Embryonic facial prominence (tissue), 1 donor: Measurements from ENCODE around the gene CCL27.

Experiments
- DNase-seq: peaks from one replicate; pipeline ENCODE4 v3.0.0-alpha.2; 2016; ENCODE audit errors: extremely low spot score

CCL27 gene

GRCh38 chr9:34684816-34685215 lies 22.4 kb upstream of the CCL27 start:
- no peak for DNase-seq

DNA sequence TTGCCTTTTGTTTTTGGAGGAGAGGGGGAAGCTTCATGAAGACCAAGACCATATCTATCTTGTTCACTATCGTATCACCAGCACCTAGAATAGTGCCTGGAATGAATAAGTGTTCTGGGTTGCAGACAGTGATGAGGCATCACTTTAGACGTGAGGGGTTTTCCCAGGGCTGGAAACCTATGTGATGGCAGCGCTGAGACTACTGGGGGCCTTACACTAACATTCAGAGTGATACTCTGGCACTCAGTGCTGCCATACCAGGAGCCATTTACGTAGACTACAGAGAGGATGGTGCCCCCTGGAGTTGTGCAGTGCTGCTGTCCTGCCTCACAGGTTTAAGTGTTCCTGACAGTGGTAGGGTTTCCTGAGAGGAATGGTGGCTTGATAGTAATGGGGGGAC lies 21.7 kb upstream of the CCL27 start:
- DNase-seq: no peak

DNA sequence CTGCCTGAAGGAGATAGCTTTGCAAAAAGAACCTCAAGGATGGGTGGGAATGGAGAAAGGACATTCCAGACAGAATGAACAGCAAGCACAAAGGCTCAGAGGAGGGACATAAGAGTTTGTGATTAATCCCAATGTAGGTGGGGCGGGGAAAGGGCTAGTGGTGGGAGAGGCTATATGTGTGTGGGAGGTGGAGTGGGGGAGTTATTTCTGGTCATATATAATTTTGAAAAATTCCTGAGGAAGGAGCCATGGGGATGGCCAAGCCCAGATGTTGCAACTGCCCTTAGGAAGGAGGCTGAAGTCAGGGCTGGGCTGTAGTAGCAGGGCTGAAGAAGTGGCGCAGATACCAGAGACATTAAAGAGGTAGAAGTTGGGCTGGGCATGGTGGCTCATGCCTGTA lies 13.4 kb upstream of the CCL27 start:
- no peak for DNase-seq

GRCh38 chr9:34675048-34675714 lies 12.7 kb upstream of the CCL27 start:
- no peak for DNase-seq

GRCh38 chr9:34674440-34674839 lies 12.0 kb upstream of the CCL27 start:
- no peak for DNase-seq

- DNase-seq: no peak
Observed at GRCh38 chr9:34671307-34671706, 8.8 kb upstream of the CCL27 start.

DNA sequence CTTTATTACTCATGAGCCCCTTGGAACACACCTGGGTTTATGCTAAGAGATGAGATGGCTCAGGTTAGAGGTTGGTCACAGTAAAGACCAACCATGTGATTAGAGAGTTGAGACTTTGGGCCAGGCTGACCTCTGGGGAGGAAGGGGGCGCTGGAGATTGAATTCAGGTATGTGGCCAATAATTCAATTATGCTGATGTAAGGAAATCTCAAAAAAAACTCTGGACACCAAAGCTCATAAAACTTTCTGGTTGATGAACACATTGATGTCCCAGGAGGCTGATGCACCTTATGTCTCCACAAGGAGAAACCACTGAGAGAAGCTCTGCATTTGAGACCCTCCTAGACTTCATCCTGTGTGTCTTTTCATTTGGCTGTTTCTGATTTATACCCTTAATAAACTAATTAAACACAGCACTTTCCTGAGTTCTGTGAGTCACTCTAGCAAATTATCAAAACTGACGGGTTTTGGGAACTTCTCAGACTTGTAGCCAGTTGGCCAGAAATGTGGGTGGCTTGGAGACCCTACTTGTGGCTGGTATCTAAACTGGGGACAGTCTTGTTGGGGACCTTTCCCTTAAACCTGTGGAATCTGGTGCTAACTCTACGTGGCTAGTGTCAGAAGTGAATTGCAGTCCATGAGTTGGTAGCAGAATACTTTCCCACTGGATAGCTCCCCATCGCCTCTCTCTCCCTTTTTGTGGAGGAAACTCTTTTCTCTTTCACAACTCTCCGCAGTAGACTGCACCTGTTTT lies 7.5 kb upstream of the CCL27 start:
- no peak for DNase-seq

- DNase-seq: peak; percentile 95
Observed at GRCh38 chr9:34665381-34666250, 3.2 kb upstream of the CCL27 start.

DNA sequence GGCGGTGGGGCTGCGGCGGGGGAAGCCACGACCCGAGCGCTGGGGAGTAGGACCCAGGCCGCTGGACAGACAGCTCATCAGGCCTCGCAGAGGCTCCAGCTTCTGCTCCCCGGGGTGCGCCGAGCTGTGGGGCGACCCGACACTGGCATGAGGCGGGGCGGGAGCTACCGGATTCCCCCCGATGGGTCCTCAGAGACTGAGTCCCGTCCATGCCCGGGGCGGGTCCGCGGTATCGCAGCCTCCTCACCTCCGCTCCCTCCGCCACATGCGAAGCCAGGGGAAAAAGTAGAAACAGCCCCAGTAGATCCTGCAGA lies 2.6 kb upstream of the CCL27 start:
- no peak for DNase-seq

- DNase-seq: no peak
Observed at GRCh38 chr9:34664281-34665066, 2.0 kb upstream of the CCL27 start.

- no peak for DNase-seq
Observed at GRCh38 chr9:34663303-34663605, 797 bp upstream of the CCL27 start.

GRCh38 chr9:34659592-34660253 lies 2.7 kb downstream of the CCL27 start:
- no peak for DNase-seq

DNA sequence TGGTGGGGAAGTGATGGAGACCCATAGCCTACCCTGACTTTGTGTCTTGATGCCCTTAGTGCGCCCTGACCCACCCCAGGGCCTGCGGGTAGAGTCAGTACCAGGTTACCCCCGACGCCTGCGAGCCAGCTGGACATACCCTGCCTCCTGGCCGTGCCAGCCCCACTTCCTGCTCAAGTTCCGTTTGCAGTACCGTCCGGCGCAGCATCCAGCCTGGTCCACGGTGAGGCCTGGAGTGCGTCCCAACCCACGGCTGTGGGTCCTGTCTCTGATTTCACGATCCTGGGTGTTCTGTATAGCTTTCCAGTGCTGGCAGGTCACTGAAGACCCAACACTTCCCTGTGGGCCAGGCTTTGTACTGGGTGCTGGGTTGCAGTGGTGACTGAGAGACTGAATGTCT lies 4.0 kb downstream of the CCL27 start:
- no peak for DNase-seq

DNA sequence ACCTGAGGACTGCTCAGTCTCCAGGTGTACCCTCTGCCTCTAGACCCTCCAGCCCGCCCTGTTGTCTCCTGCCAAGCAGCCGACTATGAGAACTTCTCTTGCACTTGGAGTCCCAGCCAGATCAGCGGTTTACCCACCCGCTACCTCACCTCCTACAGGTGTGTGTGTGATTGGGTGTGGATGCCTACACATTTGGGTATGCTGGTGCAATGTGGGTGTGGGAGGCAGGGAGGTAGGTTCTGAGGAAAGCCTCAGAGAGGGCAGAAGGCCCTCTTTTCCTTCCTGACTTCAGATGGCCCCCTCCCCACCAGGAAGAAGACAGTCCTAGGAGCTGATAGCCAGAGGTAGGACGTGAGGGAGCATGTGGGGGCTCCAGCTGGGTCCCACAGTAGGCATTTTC lies 5.5 kb downstream of the CCL27 start:
- DNase-seq: no peak

GRCh38 chr9:34655394-34655793 lies 7.1 kb downstream of the CCL27 start:
- no peak for DNase-seq

DNA sequence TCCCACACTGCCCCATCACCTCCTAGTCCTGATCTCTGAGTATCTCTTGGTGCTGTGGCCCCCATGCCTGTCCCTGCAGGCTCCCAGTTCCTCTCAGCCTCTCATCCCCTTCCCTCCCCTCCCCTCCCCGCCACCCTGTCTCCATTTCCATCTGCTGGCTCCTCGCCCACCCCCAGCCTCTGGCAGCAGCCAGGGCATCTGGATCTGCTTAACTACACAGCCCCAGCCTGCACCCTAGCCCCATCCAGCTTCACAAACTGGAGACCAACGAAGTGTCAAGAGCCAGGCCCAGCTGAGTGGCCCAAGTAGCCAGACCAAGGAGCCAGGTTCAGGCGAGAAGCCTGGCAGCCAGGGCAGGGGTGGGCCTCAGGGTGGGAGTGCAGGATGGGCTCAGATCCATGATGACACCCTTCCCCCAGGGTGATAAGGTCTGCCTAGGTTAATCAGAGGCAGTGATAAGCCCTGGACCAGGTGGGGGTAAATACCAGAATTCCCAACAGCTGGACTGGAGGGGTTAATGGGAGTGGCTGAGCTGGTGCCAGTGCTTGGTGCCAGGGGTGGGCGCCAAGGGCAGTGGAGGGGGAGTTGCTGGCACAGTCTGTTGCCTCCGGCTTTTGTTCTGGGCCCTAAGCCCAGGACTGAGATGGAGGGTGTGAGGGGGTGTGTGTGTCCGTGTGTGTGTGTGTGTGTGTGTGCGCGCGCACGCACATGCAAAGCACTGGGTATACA lies 8.0 kb downstream of the CCL27 start:
- peak; percentile 76 for DNase-seq

DNA sequence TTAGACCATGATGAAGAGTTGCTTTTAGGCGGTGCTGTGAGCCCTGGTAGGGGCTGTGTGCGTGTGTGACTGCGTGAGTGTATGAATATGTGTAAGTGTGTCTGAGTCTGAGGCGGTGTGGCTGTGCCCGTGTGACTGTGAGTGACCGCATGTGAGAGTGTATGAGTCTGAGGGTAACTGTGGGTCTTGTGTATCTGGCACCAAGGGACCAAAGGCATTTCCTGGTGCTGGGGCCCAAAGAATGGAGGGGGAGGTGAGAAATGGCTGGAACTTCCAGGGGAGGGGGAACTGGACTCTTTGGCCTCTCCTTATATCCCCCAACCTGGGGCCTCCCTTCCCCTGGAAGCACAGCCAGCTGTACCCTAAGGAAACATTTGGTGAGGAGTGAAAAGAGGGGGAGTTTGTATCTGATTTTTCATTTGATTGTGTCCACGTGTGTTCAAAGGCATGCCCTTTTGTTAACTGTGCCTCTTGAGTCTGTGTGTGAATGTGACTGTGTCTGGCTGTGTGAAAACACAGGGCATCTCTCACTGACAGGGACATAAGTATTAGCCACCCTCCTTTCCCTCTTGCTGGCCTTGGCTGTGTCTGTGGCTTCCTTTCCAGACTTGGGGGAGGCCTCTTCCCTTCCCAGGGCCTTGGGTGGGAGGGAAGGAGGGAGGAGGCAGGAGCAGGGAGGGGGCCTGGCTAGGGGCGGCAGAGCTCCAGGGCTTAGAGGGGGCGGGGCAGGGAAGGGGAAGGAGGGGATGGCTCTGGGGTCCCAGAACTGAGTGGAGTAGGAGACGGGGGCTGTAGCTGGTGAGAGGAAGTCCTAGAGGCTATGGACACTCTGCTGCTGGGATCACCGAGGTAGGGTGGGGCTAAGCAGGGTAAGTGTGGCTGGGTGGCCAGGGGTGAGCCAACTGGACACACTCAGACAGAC lies 9.0 kb downstream of the CCL27 start:
- peak; percentile 68 for DNase-seq

- no peak for DNase-seq
Observed at GRCh38 chr9:34652602-34653000, 9.9 kb downstream of the CCL27 start.

GRCh38 chr9:34651876-34652601 lies 10.4 kb downstream of the CCL27 start, which contains the start of gene IL11RA:
TSS of gene IL11RA (plus strand) at chr9:34652185. CDS start at chr9:34655218, 3,033 bp downstream.
- DNase-seq: no peak
